GM23248 (cell line): ENCODE measurements around the gene TRIOBP. TPM values are rescaled to one million over a fixed set of nuclear protein-coding genes. Genes with fewer than 3 reads are reported as not detected.

Source experiments
- DNase-seq: peaks from one replicate; pipeline ENCODE4 v3.0.0-alpha.2; 2015
- H2AFZ ChIP-seq: fragments of 200-600 bp; sonication (generic); 2 replicates; pipeline ENCODE4 v1.6.1; 2016; ENCODE audit warnings: antibody characterized with exemption
- H3F3A ChIP-seq: fragments of 200-600 bp; sonication (generic); 2 replicates; pipeline ENCODE4 v1.6.1; 2016; ENCODE audit warnings: mild to moderate bottlenecking, antibody characterized with exemption, mixed run types; ENCODE audit not compliant: insufficient read depth
- H3K27ac ChIP-seq: fragments of 200-600 bp; sonication (generic); 2 replicates; pipeline ENCODE4 v1.5.1; 2016; ENCODE audit warnings: mild to moderate bottlenecking
- H3K27me3 ChIP-seq: fragments of 200-600 bp; sonication (generic); replicated peaks from 2 replicates; pipeline ENCODE4 v1.6.1; 2016; ENCODE audit warnings: mild to moderate bottlenecking; ENCODE audit not compliant: insufficient read depth
- H3K36me3 ChIP-seq: fragments of 200-600 bp; sonication (generic); 2 replicates; pipeline ENCODE4 v1.6.1; 2016; ENCODE audit warnings: low read depth, mild to moderate bottlenecking
- H3K4me1 ChIP-seq: fragments of 200-600 bp; sonication (generic); 2 replicates; pipeline ENCODE4 v1.6.1; 2016; ENCODE audit warnings: mild to moderate bottlenecking; ENCODE audit not compliant: insufficient read depth
- H3K4me2 ChIP-seq: fragments of 200-600 bp; sonication (generic); one replicate; pipeline ENCODE4 v1.6.1; 2016; ENCODE audit warnings: mild to moderate bottlenecking; ENCODE audit not compliant: unreplicated experiment
- H3K4me3 ChIP-seq: fragments of 200-600 bp; sonication (generic); 2 replicates; pipeline ENCODE4 v1.5.1; 2016; ENCODE audit warnings: mild to moderate bottlenecking
- H3K79me2 ChIP-seq: fragments of 200-600 bp; sonication (generic); 2 replicates; pipeline ENCODE4 v1.6.1; 2016; ENCODE audit warnings: mild to moderate bottlenecking; ENCODE audit not compliant: insufficient read depth
- H3K9ac ChIP-seq: fragments of 200-600 bp; sonication (generic); 2 replicates; pipeline ENCODE4 v1.6.1; 2016; ENCODE audit warnings: mild to moderate bottlenecking
- H3K9me2 ChIP-seq: fragments of 200-600 bp; sonication (generic); 2 replicates; pipeline ENCODE4 v1.6.1; 2016; ENCODE audit warnings: mixed run types, mild to moderate bottlenecking, moderate library complexity; ENCODE audit not compliant: insufficient read depth
- H3K9me3 ChIP-seq: fragments of 200-600 bp; sonication (generic); one replicate; pipeline ENCODE4 v1.6.1; 2017; ENCODE audit warnings: low read depth
- H4K20me1 ChIP-seq: fragments of 200-600 bp; sonication (generic); 2 replicates; pipeline ENCODE4 v1.6.0; 2016; ENCODE audit not compliant: insufficient read depth
- EZH2 ChIP-seq: fragments of 200-600 bp; sonication (generic); IDR thresholded peaks from 2 replicates; pipeline ENCODE4 v1.6.1; 2018; ENCODE audit warnings: antibody characterized with exemption, mild to moderate bottlenecking; ENCODE audit not compliant: insufficient read depth, poor library complexity, severe bottlenecking
- EZH2phosphoT487 ChIP-seq: fragments of 200-600 bp; sonication (generic); IDR thresholded peaks from 2 replicates; pipeline ENCODE4 v1.6.1; 2018; ENCODE audit warnings: antibody characterized with exemption, moderate library complexity, mild to moderate bottlenecking, low read depth; ENCODE audit not compliant: insufficient read depth
- WGBS, 2 experiments: methylation state at CpG; one replicate each; pipeline ENCODE4 v1.1.6; 2015 to 2017; ENCODE audit warnings: low lambda C conversion rate in 2 of 2, low coverage in 1 of 2; ENCODE audit errors: missing lambda C conversion rate in 2 of 2; 5-methylcytosine and 5-hydroxymethylcytosine counted together
- in situ Hi-C: fragments of 300-500 bp; cut with MboI; formaldehyde crosslinking; loops from 2 replicates; pipeline ENCODE4 v1.15.0; 2020
- polyA plus RNA-seq: library from polyadenylated mRNA; unstranded; fragments of >200 nt; fragmentation: Nextera tagmentation; extraction: Ambion mirVana; gene quantifications from 2 replicates; pipeline ENCODE4 v1.2.1, GENCODE V29; 2016
- total RNA-seq: library from RNA; depleted of rRNA; stranded (reverse); fragments of >200 nt; shearing (Covaris generic); gene quantifications from 2 replicates; pipeline ENCODE4 v1.2.3, GENCODE V29; 2014

Gene TRIOBP
- total and polyA plus RNA-seq, 2 experiments from 2014 or later = 123 to 135 TPM

GRCh38 chr22:37739611-37740049 is 42.8 kb downstream of the TRIOBP start:
- H3K4me1 ChIP-seq = peaks cover 45% of the 10 kb centered on the region
- WGBS, 2 experiments = 67 to 71% methylated on average over 17 of the region's 17 CpGs
- H3K9me3 ChIP-seq = no peaks in the 10 kb centered on the region
- no peak overlapping the region for H3K4me2 ChIP-seq
- no peaks in the 10 kb centered on the region for H3K27me3 ChIP-seq
- H3K79me2 ChIP-seq = no peaks in the 10 kb centered on the region
- no peak for TF ChIP-seq EZH2phosphoT487
- TF ChIP-seq EZH2 = no peak
- no peak for DNase-seq
- H3K36me3 ChIP-seq = no peaks in the 10 kb centered on the region
- no peaks in the 10 kb centered on the region for H4K20me1 ChIP-seq
- no peaks in the 10 kb centered on the region for H3K9me2 ChIP-seq
- in situ Hi-C loops = no loop called here
- no peak overlapping the region for H3K27ac ChIP-seq
- H2AFZ ChIP-seq = no peak overlapping the region
- H3F3A ChIP-seq = peaks cover 31% of the 10 kb centered on the region
- no peak overlapping the region for H3K4me3 ChIP-seq
- no peak overlapping the region for H3K9ac ChIP-seq

- in situ Hi-C loops = no loop called here
- peaks cover 39% of the 10 kb centered on the region for H3F3A ChIP-seq
- H4K20me1 ChIP-seq = no peaks in the 10 kb centered on the region
- no peak overlapping the region for H3K27ac ChIP-seq
- WGBS, 2 experiments = 68 to 70% methylated on average over 21 to 22 of the region's 22 CpGs
- no peak for DNase-seq
- H3K4me1 ChIP-seq = peaks cover 48% of the 10 kb centered on the region
- no peaks in the 10 kb centered on the region for H3K9me3 ChIP-seq
- no peaks in the 10 kb centered on the region for H3K79me2 ChIP-seq
- no peak overlapping the region for H3K4me3 ChIP-seq
- H2AFZ ChIP-seq = no peak overlapping the region
- H3K4me2 ChIP-seq = no peak overlapping the region
- no peaks in the 10 kb centered on the region for H3K9me2 ChIP-seq
- H3K36me3 ChIP-seq = no peaks in the 10 kb centered on the region
- no peaks in the 10 kb centered on the region for H3K27me3 ChIP-seq
- no peak for TF ChIP-seq EZH2phosphoT487
- no peak for TF ChIP-seq EZH2
- no peak overlapping the region for H3K9ac ChIP-seq
Measured at GRCh38 chr22:37740455-37741311, 43.8 kb downstream of the TRIOBP start.

- peak; percentile 96 for DNase-seq
- H4K20me1 ChIP-seq = no peaks in the 10 kb centered on the region
- no peaks in the 10 kb centered on the region for H3K36me3 ChIP-seq
- no peak overlapping the region for H3K4me3 ChIP-seq
- WGBS, 2 experiments = 10 to 12% methylated on average over 8 to 9 of the region's 9 CpGs
- H3K9ac ChIP-seq = no peak overlapping the region
- peak overlapping the region; percentile 12 for H3K4me2 ChIP-seq
- peaks cover 1% of the 10 kb centered on the region for H3K79me2 ChIP-seq
- no peaks in the 10 kb centered on the region for H3K9me2 ChIP-seq
- TF ChIP-seq EZH2phosphoT487 = no peak
- in situ Hi-C loops = no loop called here
- peaks cover 39% of the 10 kb centered on the region for H3F3A ChIP-seq
- no peaks in the 10 kb centered on the region for H3K27me3 ChIP-seq
- H3K9me3 ChIP-seq = no peaks in the 10 kb centered on the region
- peak overlapping the region; percentile 44 for H3K27ac ChIP-seq
- no peak overlapping the region for H2AFZ ChIP-seq
- H3K4me1 ChIP-seq = peaks cover 48% of the 10 kb centered on the region
Measured at GRCh38 chr22:37741312-37741795, 44.5 kb downstream of the TRIOBP start.

GRCh38 chr22:37742376-37743171 is 45.7 kb downstream of the TRIOBP start:
- Histone ChIP-seq H3K27ac (peak overlapping the region; percentile 44), H3K4me2 (peak overlapping the region; percentile 46), H3K9me2 (no peaks in the 10 kb centered on the region), H3K27me3 (no peaks in the 10 kb centered on the region), H3K79me2 (peaks cover 13% of the 10 kb centered on the region), H3K9me3 (no peaks in the 10 kb centered on the region), H3K9ac (no peak overlapping the region), H3K4me1 (peaks cover 50% of the 10 kb centered on the region), H3F3A (peaks cover 39% of the 10 kb centered on the region), H2AFZ (no peak overlapping the region), H3K4me3 (no peak overlapping the region), H3K36me3 (no peaks in the 10 kb centered on the region), H4K20me1 (no peaks in the 10 kb centered on the region)
- WGBS, 2 experiments = 25 to 29% methylated on average over 16 of the region's 16 CpGs
- peak; percentile 94 for DNase-seq
- in situ Hi-C loops = no loop called here
- TF ChIP-seq EZH2 = no peak
- no peak for TF ChIP-seq EZH2phosphoT487
